GM12872 (cell line): ENCODE data around the gene BICC1.

Experiments used
- CTCF ChIP-seq: IDR thresholded peaks from 3 replicates; pipeline ENCODE4 v1.5.1; 2011; ENCODE audit warnings: low read depth, mild to moderate bottlenecking, low read length, moderate library complexity; ENCODE audit not compliant: insufficient read depth

BICC1 gene

GRCh38 chr10:58753425-58753824 lies 240.8 kb downstream of the BICC1 start:
- no peak for TF ChIP-seq CTCF

- no peak for TF ChIP-seq CTCF
Measured at GRCh38 chr10:58754469-58755339, 242.0 kb downstream of the BICC1 start.

- TF ChIP-seq CTCF, result no peak
Measured at GRCh38 chr10:58755340-58755610, 242.6 kb downstream of the BICC1 start.

- no peak for TF ChIP-seq CTCF
Measured at GRCh38 chr10:58755677-58756076, 243.0 kb downstream of the BICC1 start.

- no peak for TF ChIP-seq CTCF
Measured at GRCh38 chr10:58756130-58756719, 243.6 kb downstream of the BICC1 start.

GRCh38 chr10:58757352-58758065 lies 244.8 kb downstream of the BICC1 start:
- TF ChIP-seq CTCF, result no peak

- TF ChIP-seq CTCF, result no peak
Measured at GRCh38 chr10:58758321-58758720, 245.6 kb downstream of the BICC1 start.
